OCI-LY7 (cell line): ENCODE results near the gene GRID2. TPM values are rescaled to one million over a fixed set of nuclear protein-coding genes. Genes with fewer than 3 reads are reported as not detected.

Experiments
- BruUV-seq: library from RNA; stranded (reverse); fragments of 400-500 nt; replicated peaks from 2 replicates; lab custom pipeline; 2021; lab: Mats Ljungman, UMichigan
- CTCF ChIA-PET: fragments of 300-600 bp; sonication (Branson Sonifier 250); formaldehyde crosslinking; loops from one replicate; lab custom pipeline; 2022; ENCODE audit warnings: antibody characterized with exemption; ENCODE audit not compliant: unreplicated experiment; lab: Charles Lee
- POLR2A ChIA-PET: fragments of 300-600 bp; sonication (Branson Sonifier 250); formaldehyde crosslinking; loops from one replicate; lab custom pipeline; 2022; ENCODE audit warnings: antibody characterized with exemption; lab: Charles Lee
- DNase-seq: peaks from one replicate; pipeline ENCODE4 v3.0.0-alpha.2; 2015; ENCODE audit warnings: low spot score
- H2AFZ ChIP-seq: fragments of 200-600 bp; sonication (generic), shearing (Covaris generic); 2 replicates; pipeline ENCODE4 v1.6.1; 2014; ENCODE audit warnings: mild to moderate bottlenecking, antibody characterized with exemption, low read length, moderate library complexity
- H3K27ac ChIP-seq: fragments of 200-600 bp; sonication (generic); 2 replicates; pipeline ENCODE4 v1.5.1; 2014; ENCODE audit warnings: mixed run types, low read depth, mild to moderate bottlenecking, moderate library complexity, low read length, inconsistent platforms; ENCODE audit not compliant: poor library complexity, severe bottlenecking
- H3K36me3 ChIP-seq: fragments of 200-600 bp; sonication (generic); 2 replicates; pipeline ENCODE4 v1.6.1; 2014; ENCODE audit warnings: mild to moderate bottlenecking, antibody characterized with exemption, low read length, moderate library complexity, mixed read lengths; ENCODE audit not compliant: insufficient read depth
- H3K4me1 ChIP-seq: fragments of 200-600 bp; sonication (generic); 2 replicates; pipeline ENCODE4 v1.5.1; 2014; ENCODE audit warnings: mild to moderate bottlenecking, low read length; ENCODE audit not compliant: insufficient read depth, poor library complexity, severe bottlenecking
- H3K4me2 ChIP-seq: fragments of 200-600 bp; sonication (generic); 2 replicates; pipeline ENCODE4 v1.6.1; 2014; ENCODE audit warnings: mild to moderate bottlenecking, low read length
- H3K4me3 ChIP-seq: fragments of 200-600 bp; sonication (generic); 2 replicates; pipeline ENCODE4 v1.5.1; 2014; ENCODE audit warnings: mild to moderate bottlenecking, low read depth, low read length; ENCODE audit not compliant: poor library complexity, severe bottlenecking
- H3K79me2 ChIP-seq: fragments of 200-600 bp; sonication (generic); 2 replicates; pipeline ENCODE4 v1.6.1; 2016; ENCODE audit warnings: low read depth, mild to moderate bottlenecking, low read length, moderate library complexity, mixed read lengths; ENCODE audit not compliant: insufficient read depth
- H3K9me2 ChIP-seq: fragments of 200-600 bp; sonication (generic); 2 replicates; pipeline ENCODE4 v1.6.1; 2016; ENCODE audit warnings: mild to moderate bottlenecking, low read length, mixed read lengths; ENCODE audit not compliant: insufficient read depth
- H3K9me3 ChIP-seq: fragments of 200-600 bp; sonication (generic); 2 replicates; pipeline ENCODE4 v1.6.1; 2014; ENCODE audit warnings: mild to moderate bottlenecking, mixed run types, low read length, mixed read lengths
- H4K20me1 ChIP-seq: fragments of 200-600 bp; sonication (generic); 2 replicates; pipeline ENCODE4 v1.6.1; 2014; ENCODE audit warnings: mild to moderate bottlenecking, antibody characterized with exemption, low read length, moderate library complexity, mixed read lengths; ENCODE audit not compliant: insufficient read depth
- CTCF ChIP-seq: fragments of 200-600 bp; sonication (generic); conservative IDR thresholded peaks from 2 replicates; pipeline ENCODE4 v1.5.1; 2014; ENCODE audit warnings: mild to moderate bottlenecking, antibody characterized with exemption, low read length, moderate library complexity, mixed read lengths
- EZH2phosphoT487 ChIP-seq: fragments of 200-600 bp; sonication (generic); IDR thresholded peaks from 2 replicates; pipeline ENCODE4 v1.6.1; 2018; ENCODE audit warnings: low read depth, borderline replicate concordance, mild to moderate bottlenecking, mixed run types, antibody characterized with exemption, low read length, moderate library complexity, mixed read lengths
- intact Hi-C: fragments of 100-400 bp; cut with micrococcal nuclease; formaldehyde crosslinking; loops from one replicate; pipeline ENCODE4 v1.10.0; 2022; ENCODE audit not compliant: unreplicated experiment
- total RNA-seq, 2 experiments: library from RNA; depleted of rRNA in 1 of 2; stranded (reverse); fragments of >200 nt in 1 of 2; shearing (Covaris generic) in 1 of 2; gene quantifications; 2 replicates each; pipeline ENCODE4 v1.2.3, GENCODE V29; 2014 to 2022

Gene GRID2
- total RNA-seq, 2 experiments from 2014 or later: not detected

- no peaks in the 10 kb centered on the region for H4K20me1 ChIP-seq
- no peaks in the 10 kb centered on the region for H3K4me1 ChIP-seq
- no peak overlapping the region for H2AFZ ChIP-seq
- H3K27ac ChIP-seq: no peak overlapping the region
- BruUV-seq: no TSS peak
- no peaks in the 10 kb centered on the region for H3K9me3 ChIP-seq
- POLR2A ChIA-PET: no interaction called here
- H3K36me3 ChIP-seq: no peaks in the 10 kb centered on the region
- CTCF ChIA-PET: no interaction called here
- no peaks in the 10 kb centered on the region for H3K9me2 ChIP-seq
- H3K79me2 ChIP-seq: no peaks in the 10 kb centered on the region
- intact Hi-C loops: no loop called here
- no peak overlapping the region for H3K4me2 ChIP-seq
- no peak for DNase-seq
- no peak overlapping the region for H3K4me3 ChIP-seq
- TF ChIP-seq EZH2phosphoT487: no peak
Measured at GRCh38 chr4:92814677-92815076, 510.9 kb downstream of the GRID2 start.

GRCh38 chr4:92825256-92825655, 521.5 kb downstream of the GRID2 start:
- Histone ChIP-seq H4K20me1 (no peaks in the 10 kb centered on the region), H3K4me3 (no peak overlapping the region), H2AFZ (no peak overlapping the region), H3K9me3 (no peaks in the 10 kb centered on the region), H3K4me2 (no peak overlapping the region), H3K4me1 (no peaks in the 10 kb centered on the region), H3K27ac (no peak overlapping the region), H3K79me2 (no peaks in the 10 kb centered on the region), H3K36me3 (no peaks in the 10 kb centered on the region), H3K9me2 (no peaks in the 10 kb centered on the region)
- intact Hi-C loops: no loop called here
- no peak for TF ChIP-seq CTCF
- TF ChIP-seq EZH2phosphoT487: no peak
- no TSS peak for BruUV-seq
- ChIA-PET CTCF (no interaction called here), POLR2A (no interaction called here)
- no peak for DNase-seq

- TF ChIP-seq CTCF (no peak), EZH2phosphoT487 (no peak)
- H3K4me1 ChIP-seq: no peaks in the 10 kb centered on the region
- H2AFZ ChIP-seq: no peak overlapping the region
- H3K9me3 ChIP-seq: no peaks in the 10 kb centered on the region
- BruUV-seq: no TSS peak
- no peaks in the 10 kb centered on the region for H3K9me2 ChIP-seq
- no peak overlapping the region for H3K4me2 ChIP-seq
- POLR2A ChIA-PET: interaction anchor here (1.0 kb wide), 1 partner anchor 10 kb away, joined by 3 read pairs; no protein-coding TSS in a partner anchor
- no peaks in the 10 kb centered on the region for H4K20me1 ChIP-seq
- no peaks in the 10 kb centered on the region for H3K36me3 ChIP-seq
- CTCF ChIA-PET: no interaction called here
- H3K4me3 ChIP-seq: no peak overlapping the region
- intact Hi-C loops: no loop called here
- no peak for DNase-seq
- H3K27ac ChIP-seq: no peak overlapping the region
- no peaks in the 10 kb centered on the region for H3K79me2 ChIP-seq
Measured at GRCh38 chr4:92825791-92826190, 522.0 kb downstream of the GRID2 start.
